Measurements from ENCODE around the gene HAO2.

HAO2 gene

GRCh38 chr1:119440721-119441307, 72.2 kb downstream of the HAO2 start:
- DNase-seq (ENCODE audit: low spot score) = no peak

- no peak for DNase-seq (ENCODE audit: low spot score)
These were observed 74.2 kb downstream of the HAO2 start for GRCh38 chr1:119442756-119443155.

All from CD4-positive, alpha-beta T cell treated with Interleukin-2 at 100 ng/mL for 4 hours (primary cell).